ENCODE measurements around the gene FOXN1.

FOXN1 gene

GRCh38 chr17:28547623-28548416 is 41.7 kb downstream of the FOXN1 start:
- peak; percentile 54 for DNase-seq (ENCODE audit: low spot score)

GRCh38 chr17:28548417-28549130 is 42.4 kb downstream of the FOXN1 start:
- no peak for DNase-seq (ENCODE audit: low spot score)

GRCh38 chr17:28549236-28550132 is 43.3 kb downstream of the FOXN1 start:
- no peak for DNase-seq (ENCODE audit: low spot score)

GRCh38 chr17:28550858-28551257 is 44.7 kb downstream of the FOXN1 start:
- no peak for DNase-seq (ENCODE audit: low spot score)

GRCh38 chr17:28551421-28552175 is 45.5 kb downstream of the FOXN1 start:
- DNase-seq (ENCODE audit: low spot score): no peak

- peak; percentile 54 for DNase-seq (ENCODE audit: low spot score)
These were observed 46.2 kb downstream of the FOXN1 start, which contains the start of gene UNC119 for GRCh38 chr17:28552176-28552999. Gene UNC119, minus strand, starts transcription at chr17:28552624. Its CDS starts 67 bp downstream, at chr17:28552557.

GRCh38 chr17:28553000-28553505 is 46.9 kb downstream of the FOXN1 start:
- DNase-seq (ENCODE audit: low spot score): no peak

- DNase-seq (ENCODE audit: low spot score): no peak
These were observed 48.4 kb downstream of the FOXN1 start for GRCh38 chr17:28554565-28554964.

- no peak for DNase-seq (ENCODE audit: low spot score)
These were observed 48.9 kb downstream of the FOXN1 start for GRCh38 chr17:28555022-28555421.

- no peak for DNase-seq (ENCODE audit: low spot score)
These were observed 57.3 kb downstream of the FOXN1 start for GRCh38 chr17:28563475-28563874.

GRCh38 chr17:28567604-28568003 is 61.5 kb downstream of the FOXN1 start:
- DNase-seq (ENCODE audit: low spot score): no peak

- DNase-seq (ENCODE audit: low spot score): no peak
These were observed 63.3 kb downstream of the FOXN1 start for GRCh38 chr17:28569446-28569845.

- peak; percentile 31 for DNase-seq (ENCODE audit: low spot score)
These were observed 64.7 kb downstream of the FOXN1 start for GRCh38 chr17:28570716-28571360.

GRCh38 chr17:28571361-28572122 is 65.4 kb downstream of the FOXN1 start, which contains the start of gene PIGS:
Gene PIGS, minus strand, starts transcription at chr17:28571524. Its CDS starts 28 bp downstream, at chr17:28571496.
- DNase-seq (ENCODE audit: low spot score): peak; percentile 95

GRCh38 chr17:28572259-28573039 is 66.3 kb downstream of the FOXN1 start:
- DNase-seq (ENCODE audit: low spot score): no peak

- no peak for DNase-seq (ENCODE audit: low spot score)
These were observed 66.9 kb downstream of the FOXN1 start for GRCh38 chr17:28573040-28573380.

GRCh38 chr17:28573521-28573920 is 67.4 kb downstream of the FOXN1 start:
- no peak for DNase-seq (ENCODE audit: low spot score)

GRCh38 chr17:28573966-28574480 is 67.9 kb downstream of the FOXN1 start:
- no peak for DNase-seq (ENCODE audit: low spot score)
